Coronary artery (tissue), 2 donors: ENCODE data around the gene TRAPPC3.

Experiments used
- DNase-seq: peaks from one replicate; pipeline ENCODE4 v3.0.0-alpha.2; 2017; ENCODE audit warnings: low spot score
- H3K27ac ChIP-seq, 2 donors: fragments of 200-600 bp; sonication (generic); one replicate each; pipeline ENCODE4 v1.5.1; 2016 to 2019
- H3K4me3 ChIP-seq: fragments of 200-600 bp; sonication (generic); 2 replicates; pipeline ENCODE4 v1.5.1; 2016; ENCODE audit warnings: mild to moderate bottlenecking, moderate library complexity
- CTCF ChIP-seq: fragments of 200-600 bp; sonication (generic); IDR thresholded peaks from one replicate; pipeline ENCODE4 v1.5.1; 2019; ENCODE audit warnings: antibody characterized with exemption

Gene TRAPPC3

GRCh38 chr1:36124404-36125128, 24.7 kb downstream of the TRAPPC3 start:
- no peak for DNase-seq
- Histone ChIP-seq H3K27ac (peak overlapping the region; percentile 70 to 93), H3K4me3 (peak overlapping the region; percentile 86)
- TF ChIP-seq CTCF: no peak

- no peak for DNase-seq
- H3K27ac ChIP-seq: peak overlapping the region in 1 of 2 donors; percentile 93
- no peak for TF ChIP-seq CTCF
- H3K4me3 ChIP-seq: peak overlapping the region; percentile 86
These were observed 25.9 kb downstream of the TRAPPC3 start for GRCh38 chr1:36123356-36123755.

- H3K27ac ChIP-seq: peak overlapping the region in 1 of 2 donors; percentile 93
- H3K4me3 ChIP-seq: no peak overlapping the region
- no peak for TF ChIP-seq CTCF
- no peak for DNase-seq
These were observed 26.9 kb downstream of the TRAPPC3 start for GRCh38 chr1:36122062-36123030.

GRCh38 chr1:36119456-36119855, 29.8 kb downstream of the TRAPPC3 start:
- no peak for TF ChIP-seq CTCF
- Histone ChIP-seq H3K27ac (peak overlapping the region; percentile 57 to 88), H3K4me3 (no peak overlapping the region)
- no peak for DNase-seq

- DNase-seq: no peak
- Histone ChIP-seq H3K27ac (peak overlapping the region; percentile 88 to 92), H3K4me3 (no peak overlapping the region)
- no peak for TF ChIP-seq CTCF
These were observed 30.7 kb downstream of the TRAPPC3 start for GRCh38 chr1:36118447-36119204.

GRCh38 chr1:36116901-36117300, 32.4 kb downstream of the TRAPPC3 start:
- H3K4me3 ChIP-seq: no peak overlapping the region
- no peak for DNase-seq
- peak overlapping the region; percentile 88 to 92 for H3K27ac ChIP-seq
- no peak for TF ChIP-seq CTCF
